Measurements from ENCODE around the gene CCNB1IP1. TPM values are rescaled to one million over a fixed set of nuclear protein-coding genes. Genes with fewer than 3 reads are reported as not detected.
A peak's percentile ranks its signal among the peaks of the same experiment; 100 is the strongest.

The CCNB1IP1 gene
- total and polyA plus RNA-seq, 5 donors from 2014 or later: 9.7 to 21.2 (median 15.3) TPM

- Mint-ChIP-seq H3K4me1 (peaks cover 15 to 38% (median 25%) of the 10 kb centered on the region in 4 donors), H3K9me3 (no peaks in the 10 kb centered on the region), H3K36me3 (no peaks in the 10 kb centered on the region), H3K4me3 (peak overlapping the region; percentile 91 to 100 (median 96)), H3K27me3 (no peaks in the 10 kb centered on the region), H3K27ac (peak overlapping the region; percentile 50 to 99 (median 95))
- H3K36me3 ChIP-seq (ENCODE audit: control insufficient read depth, insufficient read depth, low read length): no peaks in the 10 kb centered on the region
- peak overlapping the region; percentile 94 for H3K4me3 ChIP-seq (ENCODE audit: low read depth, low read length)
- peak in 1 of 2 donors; percentile 14 for ATAC-seq (ENCODE audit: low read depth in 2 of 2)
- peak overlapping the region; percentile 75 for H3K27ac ChIP-seq (ENCODE audit: insufficient read depth, low read length, poor library complexity, severe bottlenecking)
- peaks cover 15% of the 10 kb centered on the region for H3K4me1 ChIP-seq (ENCODE audit: control insufficient read depth, insufficient read depth, low read length, poor library complexity, severe bottlenecking)
- peaks cover 3% of the 10 kb centered on the region for H3K27me3 ChIP-seq (ENCODE audit: control insufficient read depth, insufficient read depth, low read length)
- no peak for DNase-seq
- H3K9me3 ChIP-seq (ENCODE audit: control insufficient read depth in 2 of 2, low read length in 2 of 2): no peaks in the 10 kb centered on the region
Observed at GRCh38 chr14:20333494-20333841, 389 bp upstream of the CCNB1IP1 start.

- H3K9me3 ChIP-seq (ENCODE audit: control insufficient read depth in 2 of 2, low read length in 2 of 2): no peaks in the 10 kb centered on the region
- peak overlapping the region; percentile 94 for H3K4me3 ChIP-seq (ENCODE audit: low read depth, low read length)
- H3K27me3 Mint-ChIP-seq: no peaks in the 10 kb centered on the region
- H3K36me3 Mint-ChIP-seq: no peaks in the 10 kb centered on the region
- no peaks in the 10 kb centered on the region for H3K36me3 ChIP-seq (ENCODE audit: control insufficient read depth, insufficient read depth, low read length)
- H3K4me3 Mint-ChIP-seq: peak overlapping the region; percentile 91 to 100 (median 96)
- no peaks in the 10 kb centered on the region for H3K9me3 Mint-ChIP-seq
- H3K27ac ChIP-seq (ENCODE audit: insufficient read depth, low read length, poor library complexity, severe bottlenecking): peak overlapping the region; percentile 75
- peaks cover 18 to 44% (median 33%) of the 10 kb centered on the region in 4 donors for H3K4me1 Mint-ChIP-seq
- ATAC-seq (ENCODE audit: low read depth in 2 of 2): no peak
- H3K4me1 ChIP-seq (ENCODE audit: control insufficient read depth, insufficient read depth, low read length, poor library complexity, severe bottlenecking): peaks cover 15% of the 10 kb centered on the region
- H3K27ac Mint-ChIP-seq: peak overlapping the region; percentile 15 to 99 (median 95)
- DNase-seq: no peak
- H3K27me3 ChIP-seq (ENCODE audit: control insufficient read depth, insufficient read depth, low read length): no peaks in the 10 kb centered on the region
Observed at GRCh38 chr14:20332431-20332787, 670 bp downstream of the CCNB1IP1 start.

GRCh38 chr14:20331053-20331613 lies 1.9 kb downstream of the CCNB1IP1 start:
- Histone ChIP-seq H3K27ac (ENCODE audit: insufficient read depth, low read length, poor library complexity, severe bottlenecking) (no peak overlapping the region), H3K27me3 (ENCODE audit: control insufficient read depth, insufficient read depth, low read length) (no peaks in the 10 kb centered on the region), H3K4me3 (ENCODE audit: low read depth, low read length) (no peak overlapping the region), H3K36me3 (ENCODE audit: control insufficient read depth, insufficient read depth, low read length) (peaks cover 3% of the 10 kb centered on the region), H3K4me1 (ENCODE audit: control insufficient read depth, insufficient read depth, low read length, poor library complexity, severe bottlenecking) (peaks cover 15% of the 10 kb centered on the region), H3K9me3 (ENCODE audit: control insufficient read depth in 2 of 2, low read length in 2 of 2) (no peaks in the 10 kb centered on the region)
- no peak for ATAC-seq (ENCODE audit: low read depth in 2 of 2)
- no peak for DNase-seq
- peaks cover 20 to 50% (median 37%) of the 10 kb centered on the region in 4 donors for H3K4me1 Mint-ChIP-seq
- no peaks in the 10 kb centered on the region for H3K9me3 Mint-ChIP-seq
- H3K4me3 Mint-ChIP-seq: peak overlapping the region in 2 of 4 donors; percentile 2 to 91
- H3K36me3 Mint-ChIP-seq: no peaks in the 10 kb centered on the region
- H3K27ac Mint-ChIP-seq: peak overlapping the region; percentile 22 to 56 (median 50)
- H3K27me3 Mint-ChIP-seq: no peaks in the 10 kb centered on the region

- Mint-ChIP-seq H3K4me3 (no peak overlapping the region), H3K27me3 (no peaks in the 10 kb centered on the region), H3K27ac (no peak overlapping the region), H3K9me3 (no peaks in the 10 kb centered on the region), H3K4me1 (peaks cover 20 to 50% (median 37%) of the 10 kb centered on the region in 4 donors), H3K36me3 (peaks cover 4% of the 10 kb centered on the region)
- no peaks in the 10 kb centered on the region for H3K27me3 ChIP-seq (ENCODE audit: control insufficient read depth, insufficient read depth, low read length)
- ATAC-seq (ENCODE audit: low read depth in 2 of 2) (no peak), DNase-seq (no peak)
- H3K36me3 ChIP-seq (ENCODE audit: control insufficient read depth, insufficient read depth, low read length): peaks cover 14% of the 10 kb centered on the region
- H3K9me3 ChIP-seq (ENCODE audit: control insufficient read depth in 2 of 2, low read length in 2 of 2): no peaks in the 10 kb centered on the region
- H3K27ac ChIP-seq (ENCODE audit: insufficient read depth, low read length, poor library complexity, severe bottlenecking): no peak overlapping the region
- no peak overlapping the region for H3K4me3 ChIP-seq (ENCODE audit: low read depth, low read length)
- peaks cover 15% of the 10 kb centered on the region for H3K4me1 ChIP-seq (ENCODE audit: control insufficient read depth, insufficient read depth, low read length, poor library complexity, severe bottlenecking)
Observed at GRCh38 chr14:20329355-20329754, 3.7 kb downstream of the CCNB1IP1 start.

GRCh38 chr14:20328705-20329104 lies 4.4 kb downstream of the CCNB1IP1 start:
- no peaks in the 10 kb centered on the region for H3K9me3 Mint-ChIP-seq
- Histone ChIP-seq H3K27ac (ENCODE audit: insufficient read depth, low read length, poor library complexity, severe bottlenecking) (no peak overlapping the region), H3K36me3 (ENCODE audit: control insufficient read depth, insufficient read depth, low read length) (peaks cover 15% of the 10 kb centered on the region), H3K4me1 (ENCODE audit: control insufficient read depth, insufficient read depth, low read length, poor library complexity, severe bottlenecking) (peaks cover 14% of the 10 kb centered on the region), H3K9me3 (ENCODE audit: control insufficient read depth in 2 of 2, low read length in 2 of 2) (no peaks in the 10 kb centered on the region), H3K4me3 (ENCODE audit: low read depth, low read length) (no peak overlapping the region), H3K27me3 (ENCODE audit: control insufficient read depth, insufficient read depth, low read length) (no peaks in the 10 kb centered on the region)
- H3K4me3 Mint-ChIP-seq: no peak overlapping the region
- ATAC-seq (ENCODE audit: low read depth in 2 of 2) (no peak), DNase-seq (no peak)
- peak overlapping the region in 2 of 3 donors; percentile 17 to 20 for H3K27ac Mint-ChIP-seq
- H3K27me3 Mint-ChIP-seq: no peaks in the 10 kb centered on the region
- H3K4me1 Mint-ChIP-seq: peaks cover 20 to 49% (median 37%) of the 10 kb centered on the region in 4 donors
- peaks cover 6% of the 10 kb centered on the region for H3K36me3 Mint-ChIP-seq

- H3K27ac ChIP-seq (ENCODE audit: insufficient read depth, low read length, poor library complexity, severe bottlenecking): peak overlapping the region; percentile 34
- peaks cover 6% of the 10 kb centered on the region for H3K36me3 Mint-ChIP-seq
- H3K27me3 ChIP-seq (ENCODE audit: control insufficient read depth, insufficient read depth, low read length): no peaks in the 10 kb centered on the region
- peak in 1 of 2 donors; percentile 52 for ATAC-seq (ENCODE audit: low read depth in 2 of 2)
- peaks cover 12 to 35% (median 24%) of the 10 kb centered on the region in 4 donors for H3K4me1 Mint-ChIP-seq
- peak overlapping the region; percentile 42 for H3K4me3 ChIP-seq (ENCODE audit: low read depth, low read length)
- no peaks in the 10 kb centered on the region for H3K27me3 Mint-ChIP-seq
- H3K4me3 Mint-ChIP-seq: peak overlapping the region in 3 of 4 donors; percentile 3 to 7 (median 6)
- peak; percentile 12 to 75 (median 68) for DNase-seq
- peak overlapping the region; percentile 39 to 85 (median 57) for H3K27ac Mint-ChIP-seq
- no peaks in the 10 kb centered on the region for H3K9me3 ChIP-seq (ENCODE audit: control insufficient read depth in 2 of 2, low read length in 2 of 2)
- peaks cover 19% of the 10 kb centered on the region for H3K36me3 ChIP-seq (ENCODE audit: control insufficient read depth, insufficient read depth, low read length)
- H3K4me1 ChIP-seq (ENCODE audit: control insufficient read depth, insufficient read depth, low read length, poor library complexity, severe bottlenecking): peaks cover 1% of the 10 kb centered on the region
- no peaks in the 10 kb centered on the region for H3K9me3 Mint-ChIP-seq
Observed at GRCh38 chr14:20327005-20327869, 5.8 kb downstream of the CCNB1IP1 start.

GRCh38 chr14:20317720-20318119 lies 15.4 kb downstream of the CCNB1IP1 start:
- peaks cover 0 to 7% (median 0%) of the 10 kb centered on the region in 4 donors for H3K4me1 Mint-ChIP-seq

More at GRCh38 chr14:20317720-20318119, 15.4 kb downstream of the CCNB1IP1 start:
- Mint-ChIP-seq H3K9me3 (peaks cover 0 to 1% (median 0%) of the 10 kb centered on the region in 7 donors), H3K36me3 (peaks cover 29% of the 10 kb centered on the region), H3K27me3 (no peaks in the 10 kb centered on the region), H3K27ac (no peak overlapping the region), H3K4me3 (no peak overlapping the region)
- no peaks in the 10 kb centered on the region for H3K4me1 ChIP-seq (ENCODE audit: control insufficient read depth, insufficient read depth, low read length, poor library complexity, severe bottlenecking)
- no peaks in the 10 kb centered on the region for H3K9me3 ChIP-seq (ENCODE audit: control insufficient read depth in 2 of 2, low read length in 2 of 2)
- H3K27me3 ChIP-seq (ENCODE audit: control insufficient read depth, insufficient read depth, low read length): no peaks in the 10 kb centered on the region
- no peak for ATAC-seq (ENCODE audit: low read depth in 2 of 2)
- H3K27ac ChIP-seq (ENCODE audit: insufficient read depth, low read length, poor library complexity, severe bottlenecking): no peak overlapping the region
- H3K36me3 ChIP-seq (ENCODE audit: control insufficient read depth, insufficient read depth, low read length): peaks cover 50% of the 10 kb centered on the region
- no peak for DNase-seq
- no peak overlapping the region for H3K4me3 ChIP-seq (ENCODE audit: low read depth, low read length)
